IMR-90 (cell line): ENCODE data around the gene MEF2C. TPM values are rescaled to one million over a fixed set of nuclear protein-coding genes. Genes with fewer than 3 reads are reported as not detected.

Source experiments
- ATAC-seq: fragments of 200-7000 bp; cut with Tn5 transposase; 2 replicates; pipeline ENCODE4 v1.9.1; 2020; ENCODE audit warnings: low read depth, mild to moderate bottlenecking, moderate library complexity
- BruUV-seq: library from RNA; stranded (reverse); fragments of 400-500 nt; replicated peaks from 2 replicates; lab custom pipeline; 2021; lab: Mats Ljungman, UMichigan
- CTCF ChIA-PET: fragments of 300-600 bp; formaldehyde crosslinking; extraction: SDS; loops from one replicate; lab custom pipeline; 2021; ENCODE audit warnings: antibody characterized with exemption; lab: Yijun Ruan, JAX
- POLR2A ChIA-PET: fragments of 300-600 bp; sonication (Branson Sonifier 250); formaldehyde crosslinking; loops from one replicate; lab custom pipeline; 2022; ENCODE audit warnings: antibody characterized with exemption; ENCODE audit not compliant: unreplicated experiment; lab: Charles Lee
- DNase-seq: peaks from one replicate; pipeline ENCODE4 v3.0.0; 2013
- H2AFZ ChIP-seq: replicated peaks from 2 replicates; pipeline ENCODE3; 2013; ENCODE audit warnings: low read length, mild to moderate bottlenecking; ENCODE audit not compliant: poor library complexity
- H2AK5ac ChIP-seq: 2 replicates; pipeline ENCODE4 v1.6.1; 2013; ENCODE audit warnings: low read depth, low read length, inconsistent platforms
- H2AK9ac ChIP-seq: replicated peaks from 2 replicates; pipeline ENCODE3; 2013; ENCODE audit warnings: mild to moderate bottlenecking, low read depth, low read length, moderate library complexity; ENCODE audit not compliant: poor library complexity
- H2BK120ac ChIP-seq: 2 replicates; pipeline ENCODE4 v1.6.1; 2013; ENCODE audit warnings: low read depth, low read length, inconsistent platforms
- H2BK15ac ChIP-seq: 3 replicates; pipeline ENCODE4 v1.6.1; 2013; ENCODE audit warnings: low read depth, low read length, inconsistent platforms
- H2BK20ac ChIP-seq: 2 replicates; pipeline ENCODE4 v1.6.1; 2013; ENCODE audit warnings: low read depth, mild to moderate bottlenecking, inconsistent platforms, low read length, moderate library complexity
- H2BK5ac ChIP-seq: 2 replicates; pipeline ENCODE4 v1.6.1; 2013; ENCODE audit warnings: mild to moderate bottlenecking, low read depth, low read length, inconsistent platforms; ENCODE audit not compliant: poor library complexity, severe bottlenecking
- H3K14ac ChIP-seq: replicated peaks from 2 replicates; pipeline ENCODE4 v1.6.1; 2013; ENCODE audit warnings: low read depth, low read length, inconsistent platforms
- H3K18ac ChIP-seq: 2 replicates; pipeline ENCODE4 v1.6.1; 2013; ENCODE audit warnings: low read depth, low read length, control low read depth
- H3K23ac ChIP-seq: 2 replicates; pipeline ENCODE4 v1.6.1; 2013; ENCODE audit warnings: low read depth, low read length, inconsistent platforms
- H3K27ac ChIP-seq: 2 replicates; pipeline ENCODE4 v1.5.1; 2013; ENCODE audit warnings: mild to moderate bottlenecking, control low read depth, low read length; ENCODE audit not compliant: insufficient read depth
- H3K27me3 ChIP-seq: 2 replicates; pipeline ENCODE4 v1.6.1; 2013; ENCODE audit warnings: low read length; ENCODE audit not compliant: control insufficient read depth, insufficient read depth
- H3K36me3 ChIP-seq: 2 replicates; pipeline ENCODE4 v1.6.1; 2013; ENCODE audit warnings: low read length, mixed read lengths; ENCODE audit not compliant: control insufficient read depth, insufficient read depth
- H3K4ac ChIP-seq: 2 replicates; pipeline ENCODE4 v1.6.1; 2013; ENCODE audit warnings: low read depth, low read length, inconsistent platforms
- H3K4me1 ChIP-seq: 2 replicates; pipeline ENCODE4 v1.6.1; 2013; ENCODE audit warnings: low read length, mixed read lengths; ENCODE audit not compliant: control insufficient read depth, insufficient read depth
- H3K4me2 ChIP-seq: 2 replicates; pipeline ENCODE4 v1.6.1; 2013; ENCODE audit warnings: low read depth, mild to moderate bottlenecking, control low read depth, low read length, moderate library complexity
- H3K4me3 ChIP-seq: 2 replicates; pipeline ENCODE4 v1.5.1; 2013; ENCODE audit warnings: low read depth, mild to moderate bottlenecking, control low read depth, low read length, moderate library complexity; ENCODE audit not compliant: insufficient read depth
- H3K56ac ChIP-seq: 2 replicates; pipeline ENCODE4 v1.6.1; 2013; ENCODE audit warnings: low read length, inconsistent platforms; ENCODE audit not compliant: insufficient read depth; ENCODE audit errors: extremely low read depth
- H3K79me1 ChIP-seq, 2 experiments: 2 replicates each; pipeline ENCODE4 v1.6.1; 2013; ENCODE audit warnings: low read length in 2 of 2, inconsistent platforms in 1 of 2, low read depth in 1 of 2
- H3K9ac ChIP-seq: 2 replicates; pipeline ENCODE4 v1.6.1; 2013; ENCODE audit warnings: low read depth, low read length, control low read depth
- H3K9me1 ChIP-seq: 2 replicates; pipeline ENCODE4 v1.6.1; 2013; ENCODE audit warnings: low read length, inconsistent platforms; ENCODE audit not compliant: insufficient read depth
- H3K9me3 ChIP-seq: 2 replicates; pipeline ENCODE4 v1.6.1; 2013; ENCODE audit warnings: low read length; ENCODE audit not compliant: control insufficient read depth, insufficient read depth
- H4K20me1 ChIP-seq: 2 replicates; pipeline ENCODE4 v1.6.1; 2013; ENCODE audit warnings: low read length, inconsistent platforms; ENCODE audit not compliant: insufficient read depth
- H4K5ac ChIP-seq: 2 replicates; pipeline ENCODE4 v1.6.1; 2013; ENCODE audit warnings: mild to moderate bottlenecking, low read depth, low read length, control low read depth
- H4K8ac ChIP-seq, 2 experiments: 2 replicates each; pipeline ENCODE4 v1.6.1; 2013; ENCODE audit warnings: low read depth in 2 of 2, low read length in 2 of 2, control low read depth in 1 of 2, inconsistent platforms in 1 of 2
- H4K91ac ChIP-seq: 2 replicates; pipeline ENCODE4 v1.6.1; 2013; ENCODE audit warnings: low read depth, low read length, inconsistent platforms; ENCODE audit not compliant: insufficient read depth
- BHLHE40 ChIP-seq: fragments of 150-350 bp; IDR thresholded peaks from 2 replicates; pipeline ENCODE4 v1.6.1; 2016; ENCODE audit warnings: mild to moderate bottlenecking, low read depth, low read length
- CEBPB ChIP-seq: IDR thresholded peaks from 2 replicates; pipeline ENCODE4 v1.6.1; 2012; ENCODE audit warnings: low read depth, low read length, improper control_type of control experiment
- CHD1 ChIP-seq: IDR thresholded peaks from 2 replicates; pipeline ENCODE4 v1.6.1; 2012; ENCODE audit warnings: low read depth, low read length, improper control_type of control experiment
- FOS ChIP-seq: fragments of 150-350 bp; IDR thresholded peaks from 2 replicates; pipeline ENCODE4 v1.6.1; 2016; ENCODE audit warnings: low read depth, low read length
- MAFK ChIP-seq: IDR thresholded peaks from 2 replicates; pipeline ENCODE4 v1.6.1; 2012; ENCODE audit warnings: low read depth, low read length, improper control_type of control experiment
- MAZ ChIP-seq: IDR thresholded peaks from 2 replicates; pipeline ENCODE4 v1.6.1; 2012; ENCODE audit warnings: low read depth, mild to moderate bottlenecking, low read length, improper control_type of control experiment, moderate library complexity, borderline replicate concordance
- MXI1 ChIP-seq: IDR thresholded peaks from 2 replicates; pipeline ENCODE4 v1.6.1; 2012; ENCODE audit warnings: low read depth, mild to moderate bottlenecking, low read length, moderate library complexity, borderline replicate concordance
- NFE2L2 ChIP-seq: fragments of 150-350 bp; IDR thresholded peaks from 2 replicates; pipeline ENCODE4 v1.6.1; 2016; ENCODE audit warnings: low read depth, mild to moderate bottlenecking, low read length
- POLR2A ChIP-seq: IDR thresholded peaks from 2 replicates; pipeline ENCODE4 v1.6.1; 2012; ENCODE audit warnings: mild to moderate bottlenecking, low read depth, low read length
- RAD21 ChIP-seq: IDR thresholded peaks from 2 replicates; pipeline ENCODE4 v1.6.1; 2012; ENCODE audit warnings: low read length, improper control_type of control experiment
- RCOR1 ChIP-seq: IDR thresholded peaks from 2 replicates; pipeline ENCODE4 v1.6.1; 2012; ENCODE audit warnings: mild to moderate bottlenecking, low read length, improper control_type of control experiment; ENCODE audit not compliant: insufficient replicate concordance
- RFX5 ChIP-seq: IDR thresholded peaks from 2 replicates; pipeline ENCODE4 v1.8.0; 2012; ENCODE audit warnings: low read depth, mild to moderate bottlenecking, low read length, moderate library complexity
- SMC3 ChIP-seq: fragments of 150-350 bp; IDR thresholded peaks from 2 replicates; pipeline ENCODE4 v1.6.1; 2016; ENCODE audit warnings: low read depth, mild to moderate bottlenecking, antibody characterized with exemption, low read length, moderate library complexity
- USF2 ChIP-seq: fragments of 150-350 bp; IDR thresholded peaks from 2 replicates; pipeline ENCODE4 v1.6.1; 2017; ENCODE audit warnings: mild to moderate bottlenecking, antibody characterized with exemption, low read length, low read depth
- dilution Hi-C: fragments of 300-500 bp; cut with HindIII; formaldehyde crosslinking; loops from one replicate; pipeline ENCODE4 v1.14.3; 2018; ENCODE audit warnings: low sequenced_read_pairs; ENCODE audit not compliant: unreplicated experiment
- in situ Hi-C: fragments of 300-500 bp; cut with MboI; formaldehyde crosslinking; loops from 3 replicates; pipeline ENCODE4 v1.14.3; 2019; ENCODE audit warnings: low sequenced_read_pairs, inconsistent platforms, mixed read lengths
- intact Hi-C: fragments of 100-400 bp; cut with micrococcal nuclease; formaldehyde crosslinking; loops from 2 replicates; pipeline ENCODE4 v1.10.0; 2022
- polyA plus RNA-seq, 3 experiments: library from polyadenylated mRNA; depleted of rRNA; stranded (reverse); fragments of >200 nt; gene quantifications; 2 replicates each; pipeline ENCODE4 v1.2.3, GENCODE V29; 2012; ENCODE audit warnings: low replicate concordance in 1 of 3
- total RNA-seq: library from RNA; depleted of rRNA; stranded (reverse); fragments of >200 nt; gene quantifications from 2 replicates; pipeline ENCODE4 v1.2.3, GENCODE V29; 2012
- TF ChIP-seq, protein P1 (sequence below): fragments of 150-350 bp; IDR thresholded peaks from 2 replicates; pipeline ENCODE4 v1.6.1; 2016; ENCODE audit warnings: low read depth, mild to moderate bottlenecking, low read length, moderate library complexity, borderline replicate concordance
- TF ChIP-seq, protein P2 (sequence below): conservative IDR thresholded peaks from 2 replicates; pipeline ENCODE4 v1.5.1; 2012; ENCODE audit warnings: mild to moderate bottlenecking, low read depth, low read length, improper control_type of control experiment

The MEF2C gene
- total and polyA plus RNA-seq, 2 of the 4 experiments (the other 2 are of a cell fraction), result 1.5 to 6.8 TPM

GRCh38 chr5:88748666-88749065 lies 134.3 kb downstream of the MEF2C start:
- Histone ChIP-seq H2BK5ac (no peak overlapping the region), H3K27ac (no peak overlapping the region), H3K79me1 (no peaks in the 10 kb centered on the region), H4K20me1 (no peaks in the 10 kb centered on the region), H3K14ac (no peak overlapping the region), H3K18ac (no peak overlapping the region), H3K9me1 (no peaks in the 10 kb centered on the region), H4K5ac (no peak overlapping the region), H2AFZ (no peak overlapping the region), H2BK20ac (no peak overlapping the region), H3K4me3 (no peak overlapping the region), H3K9me3 (no peaks in the 10 kb centered on the region), H3K4ac (no peak overlapping the region), H3K36me3 (no peaks in the 10 kb centered on the region), H4K91ac (no peak overlapping the region), H2BK120ac (no peak overlapping the region), H3K4me2 (no peak overlapping the region), H2AK9ac (no peak overlapping the region), H4K8ac (no peak overlapping the region), H3K4me1 (no peaks in the 10 kb centered on the region), H2AK5ac (no peak overlapping the region), H3K9ac (no peak overlapping the region), H3K56ac (no peak overlapping the region), H2BK15ac (no peak overlapping the region), H3K23ac (no peak overlapping the region), H3K27me3 (no peaks in the 10 kb centered on the region)
- no peak for DNase-seq
- TF ChIP-seq RCOR1 (no peak), SMC3 (no peak), FOS (no peak), USF2 (no peak), MAFK (no peak), CHD1 (no peak), MXI1 (no peak), POLR2A (no peak), MAZ (no peak), BHLHE40 (no peak), NFE2L2 (no peak), RAD21 (no peak), RFX5 (no peak), CEBPB (no peak)
- TF ChIP-seq, protein P1, sequence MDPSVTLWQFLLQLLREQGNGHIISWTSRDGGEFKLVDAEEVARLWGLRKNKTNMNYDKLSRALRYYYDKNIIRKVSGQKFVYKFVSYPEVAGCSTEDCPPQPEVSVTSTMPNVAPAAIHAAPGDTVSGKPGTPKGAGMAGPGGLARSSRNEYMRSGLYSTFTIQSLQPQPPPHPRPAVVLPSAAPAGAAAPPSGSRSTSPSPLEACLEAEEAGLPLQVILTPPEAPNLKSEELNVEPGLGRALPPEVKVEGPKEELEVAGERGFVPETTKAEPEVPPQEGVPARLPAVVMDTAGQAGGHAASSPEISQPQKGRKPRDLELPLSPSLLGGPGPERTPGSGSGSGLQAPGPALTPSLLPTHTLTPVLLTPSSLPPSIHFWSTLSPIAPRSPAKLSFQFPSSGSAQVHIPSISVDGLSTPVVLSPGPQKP, result no peak
- TF ChIP-seq, protein P2, sequence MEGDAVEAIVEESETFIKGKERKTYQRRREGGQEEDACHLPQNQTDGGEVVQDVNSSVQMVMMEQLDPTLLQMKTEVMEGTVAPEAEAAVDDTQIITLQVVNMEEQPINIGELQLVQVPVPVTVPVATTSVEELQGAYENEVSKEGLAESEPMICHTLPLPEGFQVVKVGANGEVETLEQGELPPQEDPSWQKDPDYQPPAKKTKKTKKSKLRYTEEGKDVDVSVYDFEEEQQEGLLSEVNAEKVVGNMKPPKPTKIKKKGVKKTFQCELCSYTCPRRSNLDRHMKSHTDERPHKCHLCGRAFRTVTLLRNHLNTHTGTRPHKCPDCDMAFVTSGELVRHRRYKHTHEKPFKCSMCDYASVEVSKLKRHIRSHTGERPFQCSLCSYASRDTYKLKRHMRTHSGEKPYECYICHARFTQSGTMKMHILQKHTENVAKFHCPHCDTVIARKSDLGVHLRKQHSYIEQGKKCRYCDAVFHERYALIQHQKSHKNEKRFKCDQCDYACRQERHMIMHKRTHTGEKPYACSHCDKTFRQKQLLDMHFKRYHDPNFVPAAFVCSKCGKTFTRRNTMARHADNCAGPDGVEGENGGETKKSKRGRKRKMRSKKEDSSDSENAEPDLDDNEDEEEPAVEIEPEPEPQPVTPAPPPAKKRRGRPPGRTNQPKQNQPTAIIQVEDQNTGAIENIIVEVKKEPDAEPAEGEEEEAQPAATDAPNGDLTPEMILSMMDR, result no peak
- BruUV-seq, result no TSS peak
- ChIA-PET POLR2A (no interaction called here), CTCF (no interaction called here)
- dilution Hi-C loops (no loop called here), intact Hi-C loops (no loop called here), in situ Hi-C loops (no loop called here)
- no peak for ATAC-seq
